Measurements from ENCODE around the gene ADNP.

Gene ADNP

DNA sequence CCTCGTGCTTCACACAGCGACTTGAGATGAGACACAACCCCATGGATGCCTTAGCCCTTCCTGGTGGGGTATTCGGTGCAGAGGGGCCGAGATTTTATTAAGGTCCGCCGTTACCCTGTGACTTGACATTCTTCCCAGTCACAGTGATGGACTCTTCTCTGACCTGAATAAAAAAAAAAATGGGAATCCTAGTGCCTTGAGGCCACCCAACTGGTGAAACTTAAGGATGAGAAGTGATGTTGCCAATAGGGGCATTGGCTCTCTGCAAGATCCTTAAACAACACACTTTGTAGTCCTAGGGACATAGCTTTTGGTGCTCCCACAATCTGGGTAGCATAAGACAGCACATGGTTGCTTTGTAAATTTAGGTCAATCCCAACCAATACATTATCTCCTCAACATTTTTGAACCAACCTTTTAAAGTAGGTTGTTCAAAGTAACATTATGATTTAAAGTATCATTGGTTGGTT is 814 bp upstream of the ADNP start:
- DNase-seq (ENCODE audit: low read depth), result no peak

DNA sequence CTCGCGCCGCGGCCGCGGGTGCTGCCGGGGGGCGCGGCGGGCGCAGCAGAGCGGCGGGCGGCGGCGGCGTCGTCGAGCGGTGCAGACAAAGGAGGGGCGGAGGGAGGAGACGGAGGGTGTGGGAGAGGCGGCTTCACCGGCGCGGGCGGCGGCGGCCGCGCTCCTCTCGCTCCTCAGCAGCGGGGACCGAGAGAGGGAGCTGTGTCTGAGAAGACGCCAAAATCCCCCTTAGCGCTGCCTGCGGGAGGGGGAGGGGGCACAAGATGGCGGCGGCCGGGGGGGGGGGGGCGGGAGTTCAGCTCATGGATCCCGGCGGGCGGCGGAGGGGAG is 296 bp downstream of the ADNP start:
- DNase-seq (ENCODE audit: low read depth), result no peak

DNA sequence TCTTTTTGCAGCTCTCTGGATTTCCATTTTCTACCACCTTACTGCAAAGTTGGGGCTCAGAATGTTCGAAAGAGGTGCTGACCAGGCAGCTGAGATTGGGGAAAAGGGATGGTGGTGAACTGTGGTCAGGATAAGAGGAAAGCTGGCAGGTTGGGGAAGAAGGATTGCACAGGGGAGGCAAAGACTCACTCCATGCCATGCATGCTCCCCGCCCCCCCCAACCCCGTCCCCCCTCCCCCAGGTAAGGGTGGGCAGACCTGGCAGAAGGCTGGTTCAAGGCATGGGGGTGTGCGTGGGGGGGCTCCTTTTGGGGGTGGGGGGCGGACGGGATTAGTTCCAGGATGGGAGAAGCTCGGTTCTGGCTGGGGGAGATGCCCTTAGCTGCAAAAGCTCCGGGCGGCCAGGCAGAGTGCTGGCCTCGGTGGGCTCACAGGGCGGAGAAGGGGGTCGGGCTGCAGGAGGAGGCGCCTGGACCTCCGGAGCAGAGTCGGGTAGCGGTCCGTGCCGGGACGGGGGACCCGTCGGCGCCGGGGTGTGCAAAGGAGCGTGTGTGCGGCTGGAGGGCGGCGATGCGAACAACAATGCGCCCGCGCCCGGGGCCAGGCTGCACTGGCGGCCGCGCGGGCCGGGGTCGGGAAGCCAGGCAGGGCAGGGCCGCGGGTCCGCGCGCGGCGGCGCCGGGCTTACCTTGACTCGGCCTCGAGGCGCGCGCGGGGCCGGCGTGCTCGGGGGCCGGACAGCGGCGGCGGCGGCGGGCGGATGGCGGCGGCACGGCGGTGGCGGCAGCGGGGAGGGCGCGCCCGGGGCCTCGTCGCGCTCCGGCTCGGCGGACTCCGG is 880 bp downstream of the ADNP start:
- DNase-seq (ENCODE audit: low read depth), result no peak

DNA sequence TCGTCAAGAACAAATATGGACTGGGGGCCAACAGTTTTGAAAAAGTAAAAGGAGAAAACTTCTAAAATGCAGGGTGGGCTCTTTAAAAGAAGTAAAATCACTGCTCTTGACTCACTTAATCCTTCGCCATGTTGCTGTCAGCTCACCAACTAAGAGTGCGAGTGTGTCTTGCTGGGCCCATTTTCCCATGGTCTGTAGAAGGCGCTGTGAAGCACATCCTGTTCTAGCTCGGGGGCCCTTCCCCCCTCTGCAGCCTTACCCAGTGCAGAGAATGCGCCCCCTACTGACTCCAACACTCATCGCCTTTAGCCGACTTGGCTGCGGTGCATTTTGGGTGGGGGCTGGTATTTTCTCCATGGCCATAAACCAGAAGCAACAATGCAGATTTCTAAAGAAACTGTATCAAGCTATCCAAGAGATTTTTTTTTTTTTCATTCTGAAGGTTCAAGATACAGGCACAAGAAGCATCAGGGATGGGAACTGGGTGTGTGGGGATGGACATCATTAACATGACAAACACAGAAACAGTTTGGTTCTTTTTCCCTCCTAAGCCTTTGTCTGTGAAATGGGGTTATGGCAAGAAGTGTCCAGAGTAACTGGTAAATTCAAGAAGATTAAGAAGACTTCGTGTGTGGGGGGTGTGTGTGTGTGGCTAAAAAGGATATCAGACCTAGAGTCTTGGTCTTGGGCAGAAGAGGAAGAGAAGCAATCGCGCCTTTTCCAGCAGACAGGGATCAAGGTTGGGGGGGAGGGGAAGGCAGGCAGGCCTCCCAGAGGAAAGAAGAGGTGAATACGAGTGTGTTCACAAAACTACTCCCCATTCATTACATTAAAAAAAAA is 1.7 kb downstream of the ADNP start:
- DNase-seq (ENCODE audit: low read depth), result peak; percentile 95

DNA sequence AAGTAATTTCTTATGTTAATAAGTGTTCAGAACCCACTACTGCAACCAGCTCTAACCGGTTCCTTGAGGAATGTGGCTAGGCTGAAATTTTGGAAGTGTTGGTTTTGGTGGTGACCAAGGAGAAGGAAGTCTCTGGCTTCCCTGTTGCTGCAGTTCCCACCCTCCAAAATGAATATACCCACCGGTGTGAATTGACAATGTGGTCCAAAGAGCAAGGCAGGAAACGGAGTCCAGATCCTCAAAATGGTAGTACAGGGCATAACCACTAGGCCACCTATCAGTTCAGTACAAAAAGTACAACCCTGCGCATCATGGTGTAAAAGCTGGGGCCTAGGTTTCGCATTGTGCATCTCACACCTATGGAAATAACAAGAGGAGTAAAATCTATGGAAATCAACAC is 2.8 kb downstream of the ADNP start:
- no peak for DNase-seq (ENCODE audit: low read depth)

DNA sequence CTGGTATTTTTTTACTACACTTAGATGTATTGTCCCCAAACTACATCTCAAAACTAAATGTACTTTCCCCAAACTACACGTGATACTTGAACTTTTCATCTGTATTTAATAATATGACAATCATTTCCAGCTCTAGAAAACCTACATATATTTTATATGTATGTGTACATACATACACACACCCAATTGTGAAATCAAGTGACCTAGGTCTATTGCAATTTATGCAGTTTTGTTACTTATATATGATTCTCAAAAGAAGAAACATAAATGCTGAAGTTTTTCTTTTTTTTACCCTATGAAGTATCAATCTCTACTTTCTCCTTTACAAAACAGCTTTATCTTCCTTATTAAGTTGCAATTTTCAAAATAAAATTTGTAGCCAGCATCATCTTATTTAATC is 4.7 kb downstream of the ADNP start:
- DNase-seq (ENCODE audit: low read depth), result no peak

DNA sequence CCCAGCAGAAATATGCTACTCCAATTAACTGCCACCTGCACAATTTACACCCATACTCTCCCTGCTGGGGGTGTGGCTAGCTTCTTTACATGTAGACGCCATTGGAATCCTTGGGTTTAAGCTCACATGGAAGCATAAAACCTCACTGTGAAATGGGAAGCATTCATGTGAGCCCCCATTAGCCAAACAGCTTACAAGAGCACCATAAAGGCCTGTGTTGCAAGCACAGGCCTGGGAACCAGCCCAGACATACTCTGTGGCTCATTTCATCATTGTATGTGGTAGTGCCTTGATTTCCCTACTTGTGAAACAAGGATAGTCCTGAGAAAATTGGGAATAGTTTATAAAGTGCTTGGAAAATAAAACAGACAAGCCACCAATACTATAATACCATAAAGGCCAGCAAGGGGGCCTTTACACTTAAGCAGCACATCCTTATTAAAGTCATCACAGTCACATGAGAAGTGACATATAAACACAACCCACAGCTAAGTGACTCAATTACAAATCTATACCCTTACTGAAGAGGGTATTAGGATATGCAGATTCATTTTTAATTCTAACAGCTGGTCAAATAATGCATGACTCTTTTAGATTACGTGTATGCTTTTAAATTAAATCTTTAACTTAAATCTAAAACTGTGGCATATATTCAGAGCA is 6.8 kb downstream of the ADNP start:
- DNase-seq (ENCODE audit: low read depth), result no peak

DNA sequence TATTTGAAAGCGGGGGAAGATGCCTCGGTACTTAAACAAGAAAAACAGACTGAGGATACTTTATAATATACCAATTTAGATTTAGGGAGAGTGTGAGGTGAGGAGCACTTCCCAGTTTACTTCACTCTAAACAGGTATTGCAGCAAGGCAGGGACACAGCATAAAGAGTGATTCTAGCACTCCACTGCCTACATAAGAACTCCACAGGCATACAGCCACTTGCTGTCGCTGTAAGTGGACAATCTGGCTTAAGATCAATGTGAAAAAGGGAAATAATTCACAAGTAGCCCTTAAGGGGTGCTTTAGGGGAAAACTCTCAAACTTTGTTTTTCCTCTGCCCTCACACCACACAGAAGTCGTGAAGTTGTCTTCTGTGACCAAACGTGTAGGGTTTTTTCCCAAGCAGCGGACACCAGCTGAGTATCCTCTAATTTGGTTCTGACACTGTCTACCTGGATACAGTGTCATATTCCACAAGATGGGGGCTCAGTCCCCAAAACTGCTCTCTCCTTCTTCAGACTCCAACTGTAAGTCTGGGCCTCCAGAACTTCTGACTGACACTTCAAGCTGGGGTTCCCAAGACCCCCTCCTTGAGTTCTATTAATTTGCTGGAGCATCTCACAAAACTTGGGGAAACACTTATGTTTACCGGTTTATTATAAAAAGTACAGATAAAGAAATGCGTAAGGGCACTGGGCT is 9.3 kb downstream of the ADNP start:
- DNase-seq (ENCODE audit: low read depth), result no peak

DNA sequence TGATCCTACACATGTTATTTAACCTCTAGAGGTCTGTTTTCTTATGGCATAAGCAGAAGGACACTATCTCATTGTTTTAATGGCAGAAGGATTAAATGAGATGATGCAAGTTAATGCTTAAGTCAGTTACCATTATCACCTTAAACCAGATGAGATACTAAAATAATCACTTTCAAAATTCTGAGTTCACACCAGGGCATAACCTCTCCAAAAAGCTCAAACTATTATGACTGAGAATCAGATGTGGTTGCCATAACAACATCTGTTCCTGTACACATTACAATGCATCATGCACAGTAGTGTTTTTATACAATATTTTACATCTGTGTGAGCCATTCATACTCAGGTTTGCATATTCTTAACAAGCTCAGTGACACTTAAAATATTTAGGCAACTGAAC is 10.2 kb downstream of the ADNP start:
- peak; percentile 38 for DNase-seq (ENCODE audit: low read depth)

DNA sequence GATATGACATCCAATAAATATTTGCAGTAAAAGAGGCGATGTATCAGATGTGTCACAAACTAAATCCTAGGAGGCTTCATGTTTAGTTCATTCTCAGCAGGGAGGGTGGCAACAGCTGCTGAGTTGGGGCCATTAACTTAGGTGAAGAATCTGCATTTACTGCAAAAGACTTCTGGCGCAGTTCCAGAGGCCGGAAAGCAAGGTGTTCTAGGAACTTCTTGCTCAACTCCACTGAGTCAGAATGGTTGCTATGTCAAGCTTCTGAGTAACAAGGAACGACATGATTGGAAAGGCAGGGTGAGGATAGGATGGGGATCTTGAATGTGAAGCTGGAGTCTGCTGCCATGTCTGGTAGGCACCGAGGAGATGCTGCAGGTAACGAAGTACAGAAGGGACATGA is 11.7 kb downstream of the ADNP start:
- DNase-seq (ENCODE audit: low read depth), result peak; percentile 50

DNA sequence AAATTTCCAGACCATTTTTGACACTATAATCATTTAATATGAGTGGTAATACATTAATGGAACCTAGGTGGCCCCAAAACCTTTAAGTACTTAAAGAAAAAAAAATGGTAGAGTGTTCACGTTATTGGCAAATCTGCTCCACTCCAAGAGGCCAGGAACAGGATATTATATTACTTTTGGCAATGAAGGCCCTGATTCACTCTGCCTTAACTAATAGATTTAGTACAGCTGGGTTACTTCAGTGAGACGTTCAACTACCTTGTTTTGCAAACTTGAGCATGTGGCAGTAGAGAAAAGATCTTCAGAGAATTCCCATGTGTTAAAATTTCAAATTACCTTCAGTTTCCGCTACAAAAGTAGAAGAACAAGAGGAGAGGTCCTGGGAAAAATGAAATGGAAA is 12.8 kb downstream of the ADNP start:
- DNase-seq (ENCODE audit: low read depth), result no peak

DNA sequence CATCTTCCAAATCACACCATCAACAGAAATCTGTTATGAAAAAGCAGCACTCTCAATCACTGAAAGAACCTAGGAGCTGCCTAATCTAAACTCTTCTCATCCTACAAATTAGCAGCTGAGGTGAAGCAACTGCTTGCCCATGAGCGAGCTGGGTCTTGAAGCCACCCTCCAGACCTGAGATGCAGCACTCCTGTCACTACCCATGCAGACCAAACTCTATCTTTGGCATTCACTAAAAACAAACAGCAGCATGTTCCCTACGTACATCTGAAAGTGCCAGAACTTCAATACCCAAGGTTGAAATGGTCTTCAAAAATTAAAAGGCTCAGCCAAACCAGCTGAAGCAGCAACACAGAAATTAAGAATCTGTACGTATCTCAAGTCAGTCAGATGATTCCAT is 14.3 kb downstream of the ADNP start:
- DNase-seq (ENCODE audit: low read depth), result no peak

DNA sequence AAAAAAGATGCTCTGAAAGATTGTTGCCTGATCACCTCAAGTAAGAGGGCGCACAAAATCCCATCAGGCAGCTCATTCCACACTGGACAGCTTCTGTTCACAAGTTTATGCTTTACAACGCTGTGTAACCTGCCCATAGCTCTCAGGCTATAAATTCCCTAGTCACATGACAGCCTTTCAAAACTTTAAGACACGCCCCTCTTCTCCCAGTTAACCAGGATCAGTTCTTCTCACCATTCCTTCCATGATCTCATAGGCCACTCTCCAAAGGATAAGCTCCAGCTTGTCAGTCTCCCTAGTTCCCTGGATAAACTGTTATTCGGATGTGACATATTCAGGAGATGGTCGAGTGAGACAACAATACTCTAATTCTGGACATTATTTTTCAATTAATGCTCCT is 15.0 kb downstream of the ADNP start:
- peak; percentile 63 for DNase-seq (ENCODE audit: low read depth)

DNA sequence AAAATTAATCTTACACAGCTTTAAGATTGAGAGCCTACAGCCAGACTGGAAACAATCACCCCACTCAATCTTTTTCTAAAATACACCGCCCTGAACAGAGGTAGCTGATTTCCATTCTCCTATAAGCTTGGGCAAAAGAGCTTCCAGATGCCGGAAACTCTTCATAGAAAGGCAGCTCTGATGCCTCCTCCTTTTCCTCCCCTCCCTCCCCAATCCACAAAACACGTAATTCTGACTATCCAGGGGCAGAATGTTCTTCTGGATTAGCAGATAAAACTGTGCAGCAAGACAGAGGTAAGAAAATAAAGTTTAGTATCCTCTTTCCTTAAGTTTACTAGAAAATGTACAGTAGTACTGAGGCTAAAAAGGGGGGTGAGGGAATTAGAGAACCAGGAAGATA is 15.8 kb downstream of the ADNP start:
- peak; percentile 69 for DNase-seq (ENCODE audit: low read depth)

DNA sequence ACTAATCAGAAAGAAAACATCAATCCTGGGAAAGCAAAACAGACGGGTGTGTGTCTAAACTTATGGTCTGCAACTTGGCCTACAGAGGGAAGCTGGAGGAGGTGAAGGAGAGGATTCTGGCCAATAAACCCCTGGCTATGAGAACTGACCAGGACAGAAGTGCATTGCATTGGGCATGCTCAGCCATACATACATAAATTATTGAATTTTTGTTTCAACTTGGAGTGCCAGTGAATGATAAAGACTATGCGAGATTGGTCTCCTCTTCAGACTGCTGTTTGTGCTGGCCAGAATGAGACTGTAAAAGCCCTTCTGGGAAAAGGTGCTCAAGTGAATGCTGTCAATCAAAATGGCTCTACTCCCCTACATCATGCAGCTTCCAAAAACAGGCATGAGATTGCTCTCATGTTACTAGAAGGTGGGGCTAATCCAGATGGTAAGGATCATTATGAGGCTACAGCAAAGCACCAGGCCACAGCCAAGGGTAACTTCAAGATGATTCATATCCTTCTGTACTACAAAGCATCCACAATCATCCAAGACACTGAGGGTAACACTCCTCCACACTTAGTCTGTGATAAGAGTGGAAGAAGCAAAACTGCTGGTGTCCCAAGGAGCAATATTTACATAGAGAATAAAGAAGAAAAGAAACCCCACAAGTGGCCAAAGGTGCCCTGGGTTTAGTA is 17.4 kb downstream of the ADNP start:
- DNase-seq (ENCODE audit: low read depth), result peak; percentile 87

DNA sequence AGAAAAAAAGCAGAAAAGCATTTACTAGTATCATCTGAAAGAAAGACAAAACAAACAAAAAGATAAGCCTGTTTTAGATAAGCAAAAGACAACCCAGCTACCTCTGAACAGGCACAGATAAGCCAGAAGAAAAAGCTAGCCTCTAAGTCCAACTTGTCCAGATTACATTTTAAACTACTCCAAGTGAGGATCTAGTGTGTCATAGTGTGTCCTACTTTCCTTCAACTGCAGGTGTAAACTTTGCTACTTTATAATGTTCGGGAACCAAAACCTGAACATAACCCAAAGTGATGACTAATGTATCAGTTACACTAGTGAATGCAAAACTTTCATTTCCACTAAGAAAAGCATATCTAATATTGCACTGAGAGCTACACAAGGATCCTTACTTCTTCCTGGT is 19.5 kb downstream of the ADNP start:
- no peak for DNase-seq (ENCODE audit: low read depth)

DNA sequence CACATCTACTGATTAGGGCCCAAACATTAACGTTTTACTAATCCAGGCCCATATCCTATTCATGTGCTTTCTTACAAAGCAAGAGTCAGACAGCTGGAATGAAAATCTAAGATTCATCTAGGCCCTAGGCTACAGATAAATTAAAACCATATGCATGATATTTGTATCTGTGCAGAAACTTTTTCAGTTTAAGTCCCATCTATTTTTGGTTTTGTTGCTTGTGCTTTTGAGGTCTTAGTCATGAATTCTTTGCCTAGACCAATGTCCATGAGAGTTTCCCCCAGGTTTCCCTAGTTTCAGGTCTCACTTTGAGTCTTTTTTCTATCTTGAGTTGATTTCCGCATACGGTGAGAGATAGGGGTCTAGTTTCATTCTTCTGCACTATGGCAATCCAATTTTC is 20.2 kb downstream of the ADNP start:
- peak; percentile 95 for DNase-seq (ENCODE audit: low read depth)

DNA sequence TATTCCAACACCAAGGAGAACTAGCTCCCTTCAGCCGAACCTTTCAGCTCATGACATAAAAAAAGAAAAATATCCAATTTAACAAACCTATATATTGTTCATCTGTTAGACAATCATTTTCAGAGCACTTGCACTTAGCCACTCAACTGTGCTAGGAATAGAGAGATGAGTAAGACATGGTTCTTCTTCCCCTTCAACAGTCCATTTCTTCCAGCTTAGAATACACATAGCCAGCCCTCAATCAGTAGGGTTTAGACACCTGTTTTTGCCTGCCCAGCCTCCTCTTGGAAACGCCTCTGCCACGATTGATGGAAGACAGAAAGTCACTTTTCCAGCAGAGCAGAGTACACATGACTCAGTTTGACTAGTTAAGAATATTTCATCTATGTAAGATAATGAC is 21.8 kb downstream of the ADNP start:
- no peak for DNase-seq (ENCODE audit: low read depth)

DNA sequence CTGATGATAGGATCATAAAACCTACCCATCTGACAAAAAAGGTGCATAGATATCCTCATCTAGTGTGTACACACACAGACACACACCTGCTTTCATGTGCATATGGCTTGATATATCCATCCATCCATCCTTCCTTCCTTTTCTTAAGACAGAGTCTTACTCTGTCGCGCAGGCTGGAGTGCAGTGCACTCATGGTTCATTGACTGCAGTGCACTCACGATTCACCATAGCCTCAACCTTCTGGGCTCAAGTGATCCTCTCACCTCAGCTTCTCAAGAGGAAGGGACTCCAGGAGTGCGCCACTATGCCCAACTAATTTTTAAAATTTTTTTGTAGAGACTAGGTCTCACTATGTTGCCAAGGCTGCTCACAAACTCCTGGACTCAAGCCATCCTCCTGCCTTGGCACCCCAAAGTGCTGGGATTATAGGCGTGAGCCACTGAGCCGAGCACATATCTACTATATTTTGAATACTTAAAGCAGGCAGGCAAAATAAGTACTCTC is 27.1 kb downstream of the ADNP start:
- DNase-seq (ENCODE audit: low read depth), result no peak

DNA sequence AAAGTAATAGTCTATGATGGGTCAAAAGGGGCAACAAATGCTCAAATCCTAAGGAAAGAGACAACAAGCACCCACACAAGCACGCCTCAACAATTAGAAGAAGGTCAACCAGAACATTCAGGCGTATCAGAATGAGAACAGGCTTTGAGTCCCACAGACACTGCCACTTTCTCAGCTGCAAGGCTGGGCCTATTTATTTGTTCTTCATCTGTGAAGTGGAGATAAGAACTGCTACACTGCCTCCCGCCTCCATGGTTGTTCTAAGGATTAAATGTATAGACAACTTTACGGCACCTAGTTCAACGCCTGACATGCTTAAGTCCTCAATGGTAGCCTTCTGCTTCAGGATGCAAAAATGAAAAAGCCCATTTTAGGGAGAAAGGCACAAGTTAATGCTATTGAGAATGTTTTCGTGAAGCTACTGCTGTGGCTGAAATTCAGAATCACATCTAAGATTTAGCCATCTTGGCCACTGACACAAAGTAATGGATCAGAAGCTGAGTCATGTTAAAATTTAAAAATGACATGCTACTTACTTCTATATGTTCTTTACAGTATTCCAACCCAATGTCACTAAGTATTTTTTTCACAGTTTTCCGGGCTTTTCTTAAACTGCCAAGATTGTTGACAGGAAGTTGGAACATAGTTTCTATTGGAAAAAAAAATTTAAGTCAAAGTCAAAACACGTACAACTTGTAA is 27.7 kb downstream of the ADNP start:
- no peak for DNase-seq (ENCODE audit: low read depth)

DNA sequence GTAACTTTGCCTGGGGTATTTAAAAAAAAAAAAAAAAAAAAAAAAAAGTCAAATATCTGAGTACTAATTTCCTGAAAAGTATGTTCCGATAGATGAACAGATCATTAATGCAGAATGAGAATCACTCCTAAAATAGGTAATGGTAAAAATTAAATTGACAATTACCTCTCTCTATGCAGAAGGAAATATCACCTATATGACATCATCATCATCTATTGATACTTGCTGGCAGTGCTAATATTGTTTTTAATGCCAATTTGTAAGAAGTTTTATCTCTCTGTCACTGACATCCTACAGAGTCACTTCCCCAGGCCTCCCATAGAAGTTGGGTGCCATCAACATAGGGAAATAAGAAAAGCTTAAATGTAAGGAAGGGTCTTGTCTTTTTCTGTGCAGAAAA is 29.9 kb downstream of the ADNP start:
- no peak for DNase-seq (ENCODE audit: low read depth)

All from EH (cell line).